Bone marrow (tissue), 2 donors: ENCODE measurements around the gene PTGR1.
"Not testable (repeated sequence)": the region's sequence is repeated elsewhere in the genome, so short reads cannot be mapped to it uniquely, and the experiment has no call there.

Experiments used
- DNase-seq, 2 donors: peaks; one replicate each; lab custom pipeline; 2025; lab: John Stamatoyannopoulos, UW

Gene PTGR1

DNA sequence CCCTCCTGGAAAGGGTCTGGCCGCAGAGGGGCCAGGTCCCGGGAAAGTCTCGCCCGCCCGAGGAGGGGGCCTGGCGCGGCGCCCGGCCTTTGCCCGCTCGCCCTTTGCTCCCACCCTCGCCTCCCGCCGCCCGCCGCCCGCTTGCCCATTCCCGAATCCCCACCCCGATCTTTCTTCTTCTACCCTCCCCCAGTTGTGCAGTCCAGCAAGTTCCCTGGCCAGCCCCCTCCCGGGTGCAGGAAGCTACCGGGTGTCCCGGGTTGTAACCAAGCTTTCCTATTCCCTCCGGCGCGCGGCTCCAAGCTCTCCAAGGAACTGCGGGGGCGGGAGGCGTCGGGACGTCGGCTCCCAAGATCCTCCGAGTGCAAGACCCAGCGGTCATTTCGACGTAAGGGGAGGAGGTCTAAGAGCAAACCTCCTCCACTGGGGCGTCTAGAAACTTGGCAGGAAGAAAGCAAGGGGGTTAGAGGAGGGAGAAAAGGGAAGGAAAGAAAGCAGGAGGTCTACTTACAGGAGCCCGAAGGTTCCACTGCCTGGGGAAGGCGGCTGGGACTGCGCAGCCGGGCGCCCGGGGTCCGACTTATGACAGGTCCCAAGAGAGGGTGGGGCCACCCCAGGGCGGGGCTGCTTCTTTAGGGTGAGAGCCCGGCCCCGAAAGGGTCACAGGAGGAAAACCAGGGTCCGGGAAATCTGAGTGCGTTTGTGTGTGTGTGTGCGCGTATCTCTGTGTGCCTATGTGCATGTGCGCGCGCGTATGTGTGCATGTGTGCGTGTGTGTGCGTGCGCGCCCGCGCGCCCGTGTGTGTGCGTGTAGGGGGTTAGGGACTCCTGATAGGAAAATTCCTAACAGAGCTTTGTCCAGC is at the start of gene PTGR1:
Gene PTGR1 (minus strand): TSS at position 556 of the 863 bp plus-strand sequence. CDS start 2,225 bp downstream, outside the sequence.
- DNase-seq, result peak; percentile 39

DNA sequence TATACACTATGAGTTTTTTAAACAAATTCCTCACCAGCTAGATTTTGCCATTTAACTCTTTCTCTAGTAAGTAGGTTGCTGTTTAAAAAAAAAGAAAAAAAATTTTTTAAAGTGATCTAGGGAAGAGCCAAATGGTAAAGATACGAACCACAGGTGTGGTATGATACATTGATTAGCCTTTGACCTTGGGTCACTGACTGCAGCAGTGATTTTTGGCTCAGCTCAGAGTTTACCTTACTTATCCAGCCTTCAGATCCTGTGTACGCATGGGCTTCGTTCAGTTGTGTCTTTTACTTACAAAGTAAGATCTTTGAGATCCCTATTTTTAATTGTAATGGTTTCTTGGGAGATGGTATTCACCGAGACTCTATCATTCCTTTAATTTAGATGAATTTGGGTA is 49.6 kb upstream of the PTGR1 start:
- no peak for DNase-seq

- DNase-seq, result no peak
Measured at GRCh38 chr9:111648066-111648465, 48.6 kb upstream of the PTGR1 start.

GRCh38 chr9:111646417-111646816 is 47.0 kb upstream of the PTGR1 start:
- DNase-seq, result no peak

GRCh38 chr9:111645806-111646205 is 46.4 kb upstream of the PTGR1 start:
- no peak for DNase-seq

- DNase-seq, result no peak
Measured at GRCh38 chr9:111644195-111644772, 44.8 kb upstream of the PTGR1 start.

- no peak for DNase-seq
Measured at GRCh38 chr9:111637421-111637950, 38.0 kb upstream of the PTGR1 start.

GRCh38 chr9:111634860-111635259 is 35.4 kb upstream of the PTGR1 start:
- no peak for DNase-seq

DNA sequence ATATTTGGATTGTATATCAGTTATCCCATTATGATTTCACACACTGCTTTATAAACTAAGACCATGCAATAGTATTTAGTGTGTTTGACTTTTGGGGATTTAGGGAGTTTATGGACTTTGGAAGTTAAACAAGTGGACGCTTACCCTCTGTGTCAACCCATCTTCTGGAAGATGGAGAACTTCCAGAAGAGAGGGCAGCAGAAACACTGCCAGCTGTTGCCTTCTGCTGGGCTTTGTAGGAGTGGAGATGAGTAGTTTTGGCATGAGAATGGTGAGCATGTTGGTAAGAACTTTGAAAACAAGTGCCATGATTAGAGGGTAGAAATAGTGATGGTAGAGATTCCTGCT is 33.9 kb upstream of the PTGR1 start:
- no peak for DNase-seq

DNA sequence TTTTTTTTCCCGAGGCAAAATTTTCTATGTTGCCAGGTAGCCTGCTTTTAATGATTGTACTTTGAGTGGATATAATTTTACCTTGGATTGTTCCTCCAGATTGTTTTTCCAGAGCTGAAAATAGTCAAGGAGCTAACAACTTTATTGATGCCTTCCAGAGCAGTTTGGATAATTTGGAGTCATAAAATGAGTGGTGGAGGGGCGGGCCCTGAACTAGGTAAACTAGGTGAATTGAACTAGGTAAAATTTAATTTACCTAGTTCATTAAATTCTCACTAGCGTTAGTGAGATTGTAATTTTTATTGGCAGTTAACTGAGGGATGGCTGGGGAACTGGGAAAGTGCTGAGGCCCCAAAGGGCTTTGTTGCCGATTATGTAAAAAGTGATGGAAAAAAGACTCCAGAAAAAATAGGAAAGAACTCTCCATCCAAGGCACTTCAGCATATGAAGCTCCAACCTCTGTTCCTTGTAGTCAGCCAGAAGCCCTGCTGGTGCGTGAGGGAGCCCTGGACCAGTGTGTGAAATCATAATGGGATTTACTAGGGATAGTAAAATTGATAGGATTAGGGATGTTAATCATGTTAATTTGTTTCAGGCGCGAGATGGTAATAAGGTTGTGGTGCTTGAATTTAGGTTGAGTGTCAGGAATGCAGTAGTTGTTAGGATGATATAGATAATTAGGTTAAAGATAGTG is 33.4 kb upstream of the PTGR1 start:
- DNase-seq, result no peak

- no peak for DNase-seq
Measured at GRCh38 chr9:111632060-111632459, 32.6 kb upstream of the PTGR1 start.

DNA sequence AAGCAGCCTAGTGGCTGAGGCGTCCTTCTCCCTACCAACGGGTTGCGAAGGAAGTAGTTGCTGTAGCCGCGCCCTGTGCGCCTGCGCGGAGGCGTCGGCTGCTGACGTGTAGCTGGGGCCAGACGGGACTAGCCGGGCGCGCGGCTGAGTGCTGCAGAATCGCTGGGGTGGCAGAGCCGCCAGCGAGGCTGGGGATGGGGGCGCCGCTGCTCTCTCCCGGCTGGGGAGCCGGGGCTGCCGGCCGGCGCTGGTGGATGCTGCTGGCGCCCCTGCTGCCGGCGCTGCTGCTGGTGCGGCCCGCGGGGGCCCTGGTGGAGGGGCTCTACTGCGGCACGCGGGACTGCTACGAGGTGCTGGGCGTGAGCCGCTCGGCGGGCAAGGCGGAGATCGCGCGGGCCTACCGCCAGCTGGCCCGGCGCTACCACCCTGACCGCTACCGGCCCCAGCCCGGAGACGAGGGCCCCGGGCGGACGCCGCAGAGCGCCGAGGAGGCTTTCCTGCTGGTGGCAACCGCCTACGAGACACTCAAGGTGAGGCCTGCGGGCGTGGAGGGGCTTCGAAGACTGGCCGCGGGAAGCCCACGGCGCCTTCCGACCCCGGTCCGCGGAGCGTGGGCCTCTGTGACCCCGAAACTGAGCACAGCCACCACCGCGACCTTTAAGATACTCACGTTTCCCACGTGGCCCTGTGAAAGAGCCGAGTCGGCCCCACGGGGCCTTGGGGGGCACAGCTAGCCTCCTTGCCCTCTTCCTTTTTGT is 31.9 kb upstream of the PTGR1 start, which contains the start of gene DNAJC25:
Gene DNAJC25 (plus strand): TSS at position 121 of the 758 bp plus-strand sequence. CDS start 74 bp downstream, at position 195.
- DNase-seq, result peak; percentile 81 to 96

GRCh38 chr9:111630964-111631213 is 31.4 kb upstream of the PTGR1 start:
- no peak for DNase-seq

DNA sequence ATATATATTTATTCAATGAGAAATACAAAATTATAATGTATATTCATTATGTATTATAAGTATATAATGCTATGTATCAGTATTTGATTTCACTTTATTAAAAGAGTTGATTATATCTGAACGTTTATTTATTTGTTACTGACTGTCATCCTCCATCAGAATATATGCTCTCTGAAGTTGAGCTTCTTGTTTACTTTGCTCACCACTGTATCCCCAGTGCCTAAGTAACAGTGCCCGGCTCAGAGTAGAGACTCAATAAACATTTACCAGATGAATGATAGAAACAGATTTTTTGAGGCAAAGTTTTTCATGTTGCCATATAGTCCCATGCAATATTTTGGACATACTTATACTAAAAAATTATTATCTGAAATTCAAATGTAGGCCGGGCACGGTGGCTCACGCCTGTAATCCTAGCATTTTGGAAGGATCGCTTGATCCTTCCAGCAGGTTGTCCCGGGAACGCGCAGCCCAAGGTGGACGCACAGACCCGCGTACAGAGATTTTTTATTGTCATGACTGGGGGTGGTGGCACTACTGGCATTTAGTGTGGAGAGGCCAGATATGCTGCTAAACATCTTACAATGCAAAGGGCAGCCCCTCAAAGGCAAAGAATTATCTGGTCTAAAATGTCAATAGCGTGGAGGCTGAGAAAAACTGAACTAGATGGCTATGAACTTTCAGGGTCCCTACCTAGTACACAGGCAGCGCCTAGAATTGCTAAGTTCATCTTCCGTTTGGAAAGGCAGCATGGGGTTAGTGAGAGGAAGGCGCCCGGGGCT is 30.9 kb upstream of the PTGR1 start:
- DNase-seq, result no peak

DNA sequence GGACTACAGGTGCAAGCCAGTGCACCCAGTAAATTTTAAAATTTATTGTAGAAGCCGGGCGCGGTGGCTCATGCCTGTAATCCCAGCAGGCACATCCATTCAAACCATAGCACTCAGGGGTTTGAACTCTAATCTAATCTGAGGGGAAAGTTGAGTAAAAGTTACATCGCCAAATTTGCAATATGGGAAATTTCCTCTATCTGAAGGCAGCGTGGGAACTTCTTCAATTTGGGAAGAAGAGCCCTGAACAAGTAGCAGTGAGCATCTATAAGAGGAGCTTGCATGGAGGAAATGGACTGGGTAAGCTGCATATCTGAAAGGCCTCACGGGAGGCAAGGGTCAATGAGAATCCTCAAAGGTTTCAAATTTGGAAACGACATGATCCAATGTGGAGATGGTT is 29.0 kb upstream of the PTGR1 start:
- DNase-seq, result no peak

GRCh38 chr9:111627260-111627963 is 28.0 kb upstream of the PTGR1 start:
- no peak for DNase-seq

DNA sequence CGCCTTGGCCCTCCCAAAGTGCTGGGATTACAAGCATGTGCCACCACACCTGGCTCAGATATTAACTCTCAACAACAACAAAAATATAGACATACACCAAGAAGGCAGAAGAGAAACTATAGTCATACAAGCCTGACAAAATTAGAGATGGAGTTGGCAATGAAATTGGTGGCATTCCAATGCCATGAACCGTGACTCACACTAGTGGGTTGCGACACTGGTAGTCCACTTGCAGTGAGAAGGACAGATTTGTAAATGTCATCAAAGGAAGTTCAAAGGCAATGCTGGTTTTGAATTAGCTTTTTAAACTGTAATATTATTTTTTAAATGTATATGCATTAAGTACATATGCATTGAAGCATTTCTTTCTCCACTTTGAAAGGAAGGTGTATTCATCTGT is 23.2 kb upstream of the PTGR1 start:
- DNase-seq, result peak in 1 of 2 donors; percentile 24

DNA sequence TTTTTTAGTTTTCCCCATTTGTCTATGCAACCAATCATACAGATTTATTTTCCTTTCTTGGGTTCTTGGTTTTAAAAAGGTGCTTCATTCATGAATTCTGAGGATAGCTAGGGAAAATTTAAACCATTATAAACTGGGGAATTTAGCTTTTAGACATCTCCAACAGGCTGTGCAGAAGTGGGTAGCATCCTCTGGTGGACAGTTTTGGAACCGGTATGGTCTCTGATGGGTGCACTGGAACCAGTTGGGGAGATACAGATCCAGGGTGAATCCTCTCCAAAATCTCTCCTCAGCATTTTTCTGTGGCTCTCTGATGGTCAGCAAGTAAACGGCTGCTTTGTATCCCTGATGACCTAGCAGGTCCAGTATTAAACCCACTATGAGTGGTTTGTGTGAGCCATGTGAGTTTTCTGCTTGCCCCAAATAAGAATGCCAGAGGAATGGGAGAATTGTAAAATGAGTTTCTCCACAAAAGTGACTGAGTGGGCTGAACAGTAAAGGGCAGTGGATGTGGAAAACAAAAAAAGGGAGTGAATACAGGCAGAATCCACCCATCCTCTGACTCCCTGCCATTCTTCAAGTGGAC is 22.5 kb upstream of the PTGR1 start:
- DNase-seq, result no peak

- not testable (repeated sequence) for DNase-seq
Measured at GRCh38 chr9:111617349-111617748, 17.9 kb upstream of the PTGR1 start.

DNA sequence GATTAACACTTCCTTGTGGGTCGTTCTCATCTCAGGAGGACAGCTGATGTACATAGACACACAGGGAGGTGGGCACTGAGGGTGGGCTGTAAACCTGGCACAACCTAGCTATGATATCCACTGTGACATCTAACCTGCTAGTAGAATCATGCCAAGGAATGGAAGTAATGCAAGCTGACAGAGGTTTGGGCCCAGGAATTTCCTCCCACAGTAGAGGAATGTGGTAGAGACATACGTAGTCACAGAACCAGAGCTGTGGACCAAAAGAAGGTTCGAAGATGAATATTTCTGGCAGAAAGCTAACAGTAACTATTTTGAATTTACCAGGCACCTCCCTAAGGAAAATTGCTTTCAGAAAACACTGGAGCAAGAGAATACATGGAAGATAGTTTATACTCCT is 16.5 kb upstream of the PTGR1 start:
- DNase-seq, result no peak
